ENCODE results near the gene PHYKPL. TPM values are rescaled to one million over a fixed set of nuclear protein-coding genes. Genes with fewer than 3 reads are reported as not detected.
"Not testable (repeated sequence)": the region's sequence is repeated elsewhere in the genome, so short reads cannot be mapped to it uniquely, and the experiment has no call there.

PHYKPL gene
- total and polyA plus RNA-seq, 2 donors (not counting 1 experiment from before 2014, with no cell fraction given): 18.1 to 44.8 TPM

DNA sequence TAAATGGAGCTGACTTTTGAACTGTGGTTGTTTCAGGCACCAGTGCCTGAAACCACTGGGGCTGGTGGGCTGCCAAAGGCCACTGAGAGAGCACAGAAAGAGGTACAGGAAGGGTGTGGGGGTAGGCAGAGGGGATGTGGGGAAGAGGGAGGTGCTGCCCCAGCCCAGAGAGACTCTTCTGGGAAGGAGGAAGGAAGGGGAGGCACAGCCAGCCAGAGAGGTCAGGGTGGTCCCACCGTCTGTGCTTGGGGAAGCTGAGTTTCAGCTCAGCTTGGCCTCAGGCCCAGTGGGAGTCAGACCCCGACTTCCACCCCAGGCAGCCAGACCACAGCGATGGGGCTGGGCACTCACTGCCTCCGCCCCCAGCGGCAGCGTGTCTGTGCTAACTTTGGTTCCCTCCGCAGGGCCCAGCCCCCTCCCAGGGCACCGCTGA lies 8.6 kb upstream of the PHYKPL start:
- no peaks in the 10 kb centered on the region for H3K27me3 ChIP-seq (ENCODE audit: control insufficient read depth, insufficient read depth, low read length)
- H3K36me3 ChIP-seq (ENCODE audit: control insufficient read depth, insufficient read depth, low read length): no peaks in the 10 kb centered on the region
- no peaks in the 10 kb centered on the region for H4K20me1 ChIP-seq (ENCODE audit: control insufficient read depth, extremely low read depth, insufficient read depth, low read length)
- no peak for TF ChIP-seq EZH2 (IDR thresholded peaks at IDR 0.05; ENCODE audit: low read length, missing control alignments)
- TF ChIP-seq, protein P1, sequence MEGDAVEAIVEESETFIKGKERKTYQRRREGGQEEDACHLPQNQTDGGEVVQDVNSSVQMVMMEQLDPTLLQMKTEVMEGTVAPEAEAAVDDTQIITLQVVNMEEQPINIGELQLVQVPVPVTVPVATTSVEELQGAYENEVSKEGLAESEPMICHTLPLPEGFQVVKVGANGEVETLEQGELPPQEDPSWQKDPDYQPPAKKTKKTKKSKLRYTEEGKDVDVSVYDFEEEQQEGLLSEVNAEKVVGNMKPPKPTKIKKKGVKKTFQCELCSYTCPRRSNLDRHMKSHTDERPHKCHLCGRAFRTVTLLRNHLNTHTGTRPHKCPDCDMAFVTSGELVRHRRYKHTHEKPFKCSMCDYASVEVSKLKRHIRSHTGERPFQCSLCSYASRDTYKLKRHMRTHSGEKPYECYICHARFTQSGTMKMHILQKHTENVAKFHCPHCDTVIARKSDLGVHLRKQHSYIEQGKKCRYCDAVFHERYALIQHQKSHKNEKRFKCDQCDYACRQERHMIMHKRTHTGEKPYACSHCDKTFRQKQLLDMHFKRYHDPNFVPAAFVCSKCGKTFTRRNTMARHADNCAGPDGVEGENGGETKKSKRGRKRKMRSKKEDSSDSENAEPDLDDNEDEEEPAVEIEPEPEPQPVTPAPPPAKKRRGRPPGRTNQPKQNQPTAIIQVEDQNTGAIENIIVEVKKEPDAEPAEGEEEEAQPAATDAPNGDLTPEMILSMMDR (conservative IDR thresholded peaks at IDR 0.05 in 1 of 2, IDR thresholded peaks at IDR 0.05 in 1 of 2; ENCODE audit: low read depth in 1 of 2, low read length in 2 of 2): no peak
- no peaks in the 10 kb centered on the region for H3K4me1 ChIP-seq (ENCODE audit: control insufficient read depth, extremely low read depth, insufficient read depth, low read length)
- H3K4me3 ChIP-seq (replicated peaks in 1 of 4; ENCODE audit: control extremely low read depth in 1 of 4, insufficient read depth in 1 of 4, low read depth in 3 of 4, low read length in 4 of 4): no peak overlapping the region
- H2AFZ ChIP-seq (ENCODE audit: low read length): no peak overlapping the region
- H3K79me2 ChIP-seq (ENCODE audit: control insufficient read depth, insufficient read depth, low read length): no peaks in the 10 kb centered on the region
- H3K9me3 ChIP-seq (ENCODE audit: control insufficient read depth, insufficient read depth, low read depth, low read length): no peaks in the 10 kb centered on the region
- no peak for DNase-seq (ENCODE audit: low read depth in 2 of 2)
- H3K4me2 ChIP-seq (ENCODE audit: extremely low read depth, insufficient read depth, low read length): no peak overlapping the region
- no peak overlapping the region for H3K9ac ChIP-seq (ENCODE audit: insufficient read depth, low read length)
- no peak overlapping the region for H3K27ac ChIP-seq (ENCODE audit: insufficient read depth, low read length)

DNA sequence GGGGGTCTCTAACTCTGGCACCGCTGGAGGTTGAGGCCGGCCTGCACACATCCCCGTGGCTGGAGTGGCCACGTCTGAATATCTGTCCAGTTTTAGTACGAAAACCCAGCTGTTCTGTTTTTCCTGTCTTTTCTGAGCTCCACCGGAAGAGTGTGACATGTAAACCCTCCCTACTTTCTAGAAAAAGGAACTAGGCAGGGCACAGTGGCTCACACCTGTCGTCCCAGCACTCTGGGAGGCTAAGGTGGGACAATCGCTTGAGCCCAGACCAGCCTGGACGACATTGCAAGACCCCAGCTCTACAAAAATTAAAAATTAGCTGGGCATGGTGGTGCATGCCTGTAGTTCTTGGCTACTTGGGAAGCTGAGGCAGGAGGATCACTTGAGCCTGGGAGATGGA lies 8.2 kb upstream of the PHYKPL start:
- Histone ChIP-seq H3K4me3 (replicated peaks in 1 of 4; ENCODE audit: control extremely low read depth in 1 of 4, insufficient read depth in 1 of 4, low read depth in 3 of 4, low read length in 4 of 4) (no peak overlapping the region), H3K4me2 (ENCODE audit: extremely low read depth, insufficient read depth, low read length) (no peak overlapping the region), H3K27ac (ENCODE audit: insufficient read depth, low read length) (no peak overlapping the region), H3K9me3 (ENCODE audit: control insufficient read depth, insufficient read depth, low read depth, low read length) (no peaks in the 10 kb centered on the region), H3K4me1 (ENCODE audit: control insufficient read depth, extremely low read depth, insufficient read depth, low read length) (no peaks in the 10 kb centered on the region), H3K79me2 (ENCODE audit: control insufficient read depth, insufficient read depth, low read length) (no peaks in the 10 kb centered on the region), H4K20me1 (ENCODE audit: control insufficient read depth, extremely low read depth, insufficient read depth, low read length) (no peaks in the 10 kb centered on the region), H3K9ac (ENCODE audit: insufficient read depth, low read length) (no peak overlapping the region), H3K36me3 (ENCODE audit: control insufficient read depth, insufficient read depth, low read length) (no peaks in the 10 kb centered on the region), H3K27me3 (ENCODE audit: control insufficient read depth, insufficient read depth, low read length) (no peaks in the 10 kb centered on the region), H2AFZ (ENCODE audit: low read length) (no peak overlapping the region)
- TF ChIP-seq EZH2 (IDR thresholded peaks at IDR 0.05; ENCODE audit: low read length, missing control alignments): no peak
- TF ChIP-seq, protein P1 (conservative IDR thresholded peaks at IDR 0.05 in 1 of 2, IDR thresholded peaks at IDR 0.05 in 1 of 2; ENCODE audit: low read depth in 1 of 2, low read length in 2 of 2): no peak
- no peak for DNase-seq (ENCODE audit: low read depth in 2 of 2)

DNA sequence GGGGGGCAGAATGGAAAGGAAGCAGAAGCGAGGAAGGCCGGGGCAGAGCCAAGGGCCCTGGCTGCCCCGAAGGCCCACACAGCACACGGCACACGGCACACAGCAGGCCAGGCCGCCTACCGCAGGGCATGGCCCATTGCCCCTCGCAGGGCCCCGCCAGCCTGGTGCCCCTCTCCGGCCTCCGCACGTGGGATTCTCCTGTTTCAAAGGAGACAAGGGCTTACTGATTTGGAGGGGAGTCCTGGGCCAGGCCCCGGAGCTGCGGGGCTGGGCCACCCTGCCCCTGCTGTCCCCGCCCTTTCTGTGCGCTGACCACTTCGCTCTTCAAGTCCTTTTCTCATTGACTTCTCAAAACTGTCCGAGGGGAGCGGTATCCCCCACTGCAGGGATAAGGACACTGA lies 7.7 kb upstream of the PHYKPL start:
- Histone ChIP-seq H3K79me2 (ENCODE audit: control insufficient read depth, insufficient read depth, low read length) (no peaks in the 10 kb centered on the region), H3K27ac (ENCODE audit: insufficient read depth, low read length) (no peak overlapping the region)
- no peak for DNase-seq (ENCODE audit: low read depth in 2 of 2)

DNA sequence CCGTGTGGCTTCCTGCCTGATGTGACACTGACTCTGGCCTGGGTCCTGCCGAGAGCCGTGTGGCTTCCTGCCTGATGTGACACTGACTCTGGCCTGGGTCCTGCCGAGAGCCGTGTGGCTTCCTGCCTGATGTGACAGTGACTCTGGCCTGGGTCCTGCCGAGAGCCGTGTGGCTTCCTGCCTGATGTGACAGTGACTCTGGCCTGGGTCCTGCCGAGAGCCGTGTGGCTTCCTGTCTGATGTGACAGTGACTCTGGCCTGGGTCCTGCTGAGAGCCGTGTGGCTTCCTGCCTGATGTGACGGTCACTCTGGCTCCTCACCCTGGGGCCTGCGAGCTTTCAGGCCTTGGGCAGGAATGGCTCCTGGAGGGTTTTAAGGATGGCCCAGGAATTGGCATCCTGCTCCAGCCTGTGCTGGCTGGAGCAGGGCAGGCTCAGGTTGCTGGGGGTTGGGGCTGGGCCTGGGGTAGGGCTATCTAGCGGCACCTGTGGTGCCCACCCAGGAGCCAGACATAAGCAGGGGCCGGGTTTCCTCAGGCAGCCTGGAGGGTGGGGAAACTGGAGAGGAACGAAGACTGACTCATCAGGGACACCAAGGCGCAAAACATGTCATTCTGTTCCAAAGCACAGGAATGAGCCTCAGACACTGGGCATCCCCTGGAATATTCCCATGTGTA lies 7.2 kb upstream of the PHYKPL start:
- H3K9ac ChIP-seq (ENCODE audit: insufficient read depth, low read length); H4K20me1 ChIP-seq (ENCODE audit: control insufficient read depth, extremely low read depth, insufficient read depth, low read length); H3K9me3 ChIP-seq (ENCODE audit: control insufficient read depth, insufficient read depth, low read depth, low read length); H3K4me1 ChIP-seq (ENCODE audit: control insufficient read depth, extremely low read depth, insufficient read depth, low read length); H3K4me3 ChIP-seq (replicated peaks in 1 of 4; ENCODE audit: control extremely low read depth in 1 of 4, insufficient read depth in 1 of 4, low read depth in 3 of 4, low read length in 4 of 4); H3K27me3 ChIP-seq (ENCODE audit: control insufficient read depth, insufficient read depth, low read length); H3K27ac ChIP-seq (ENCODE audit: insufficient read depth, low read length); H3K36me3 ChIP-seq (ENCODE audit: control insufficient read depth, insufficient read depth, low read length); DNase-seq (ENCODE audit: low read depth in 2 of 2); H3K79me2 ChIP-seq (ENCODE audit: control insufficient read depth, insufficient read depth, low read length); H3K4me2 ChIP-seq (ENCODE audit: extremely low read depth, insufficient read depth, low read length); H2AFZ ChIP-seq (ENCODE audit: low read length): not testable (repeated sequence)

More for the DNA sequence above, 7.7 kb upstream of the PHYKPL start:
- Histone ChIP-seq H3K9me3 (ENCODE audit: control insufficient read depth, insufficient read depth, low read depth, low read length) (no peaks in the 10 kb centered on the region), H3K9ac (ENCODE audit: insufficient read depth, low read length) (no peak overlapping the region), H2AFZ (ENCODE audit: low read length) (no peak overlapping the region), H3K4me3 (replicated peaks in 1 of 4; ENCODE audit: control extremely low read depth in 1 of 4, insufficient read depth in 1 of 4, low read depth in 3 of 4, low read length in 4 of 4) (no peak overlapping the region), H3K27me3 (ENCODE audit: control insufficient read depth, insufficient read depth, low read length) (no peaks in the 10 kb centered on the region), H3K4me2 (ENCODE audit: extremely low read depth, insufficient read depth, low read length) (no peak overlapping the region), H3K4me1 (ENCODE audit: control insufficient read depth, extremely low read depth, insufficient read depth, low read length) (no peaks in the 10 kb centered on the region), H3K36me3 (ENCODE audit: control insufficient read depth, insufficient read depth, low read length) (no peaks in the 10 kb centered on the region), H4K20me1 (ENCODE audit: control insufficient read depth, extremely low read depth, insufficient read depth, low read length) (no peaks in the 10 kb centered on the region)
- TF ChIP-seq, protein P1 (conservative IDR thresholded peaks at IDR 0.05 in 1 of 2, IDR thresholded peaks at IDR 0.05 in 1 of 2; ENCODE audit: low read depth in 1 of 2, low read length in 2 of 2): no peak
- no peak for TF ChIP-seq EZH2 (IDR thresholded peaks at IDR 0.05; ENCODE audit: low read length, missing control alignments)
